ENCODE data around the gene ST8SIA1. TPM values are rescaled to one million over a fixed set of nuclear protein-coding genes. Genes with fewer than 3 reads are reported as not detected.
A peak's percentile ranks its signal among the peaks of the same experiment; 100 is the strongest.
"Not testable (repeated sequence)": the region's sequence is repeated elsewhere in the genome, so short reads cannot be mapped to it uniquely, and the experiment has no call there.

ST8SIA1 gene
- total and polyA plus RNA-seq, 2 donors (not counting 1 experiment from before 2014, with no cell fraction given), result 0.45 to 23.9 TPM

DNA sequence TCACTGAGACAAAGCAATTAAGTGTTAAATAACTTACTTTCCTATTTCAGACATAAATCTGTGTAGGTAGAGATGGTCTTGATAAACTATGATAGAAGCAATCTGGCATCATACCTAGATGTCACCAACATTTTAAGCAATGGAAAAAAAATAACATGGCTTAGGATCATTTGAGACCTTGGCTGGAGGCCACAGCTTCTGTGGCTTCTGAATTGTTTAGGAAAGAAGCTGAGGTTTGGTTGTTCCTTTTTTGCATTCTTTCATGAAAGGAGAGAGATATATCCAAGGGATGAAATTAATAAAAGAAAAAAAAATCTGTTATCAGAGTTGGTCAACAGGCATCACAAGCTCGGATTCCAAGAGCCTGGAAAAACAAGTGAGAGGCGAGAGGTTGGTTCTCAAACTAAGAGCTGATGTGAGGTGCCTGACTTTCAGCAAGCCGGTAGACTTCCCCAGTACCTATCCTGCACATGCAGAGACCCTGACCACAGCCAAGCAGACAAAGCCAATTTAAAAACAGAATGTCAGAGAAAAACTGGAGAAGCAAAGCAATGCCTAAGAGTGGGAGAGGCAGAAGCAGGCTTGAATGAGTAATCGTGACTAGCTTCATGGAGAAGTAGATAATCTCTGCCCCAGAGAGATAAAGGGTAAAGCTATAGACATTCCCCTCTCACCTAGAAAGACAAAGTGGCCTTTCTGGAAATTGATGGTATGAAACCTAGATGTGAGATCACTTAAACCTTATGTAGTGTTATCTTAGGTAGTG, 43.4 kb upstream of the ST8SIA1 start:
- Histone ChIP-seq H3K27me3 (ENCODE audit: control insufficient read depth, insufficient read depth, low read length) (no peaks in the 10 kb centered on the region), H3K9me3 (ENCODE audit: control insufficient read depth, insufficient read depth, low read depth, low read length) (no peaks in the 10 kb centered on the region), H3K27ac (ENCODE audit: insufficient read depth, low read length) (no peak overlapping the region), H3K36me3 (ENCODE audit: control insufficient read depth, insufficient read depth, low read length) (no peaks in the 10 kb centered on the region), H3K9ac (ENCODE audit: insufficient read depth, low read length) (no peak overlapping the region), H3K4me3 (replicated peaks in 1 of 4; ENCODE audit: control extremely low read depth in 1 of 4, insufficient read depth in 1 of 4, low read depth in 3 of 4, low read length in 4 of 4) (no peak overlapping the region), H3K79me2 (ENCODE audit: control insufficient read depth, insufficient read depth, low read length) (no peaks in the 10 kb centered on the region), H3K4me1 (ENCODE audit: control insufficient read depth, extremely low read depth, insufficient read depth, low read length) (no peaks in the 10 kb centered on the region), H4K20me1 (ENCODE audit: control insufficient read depth, extremely low read depth, insufficient read depth, low read length) (no peaks in the 10 kb centered on the region), H2AFZ (ENCODE audit: low read length) (no peak overlapping the region), H3K4me2 (ENCODE audit: extremely low read depth, insufficient read depth, low read length) (no peak overlapping the region)
- DNase-seq (ENCODE audit: low read depth in 2 of 2), result peak; percentile 6 to 58
- no peak for TF ChIP-seq EZH2 (IDR thresholded peaks at IDR 0.05; ENCODE audit: low read length, missing control alignments)
- TF ChIP-seq, protein P1, sequence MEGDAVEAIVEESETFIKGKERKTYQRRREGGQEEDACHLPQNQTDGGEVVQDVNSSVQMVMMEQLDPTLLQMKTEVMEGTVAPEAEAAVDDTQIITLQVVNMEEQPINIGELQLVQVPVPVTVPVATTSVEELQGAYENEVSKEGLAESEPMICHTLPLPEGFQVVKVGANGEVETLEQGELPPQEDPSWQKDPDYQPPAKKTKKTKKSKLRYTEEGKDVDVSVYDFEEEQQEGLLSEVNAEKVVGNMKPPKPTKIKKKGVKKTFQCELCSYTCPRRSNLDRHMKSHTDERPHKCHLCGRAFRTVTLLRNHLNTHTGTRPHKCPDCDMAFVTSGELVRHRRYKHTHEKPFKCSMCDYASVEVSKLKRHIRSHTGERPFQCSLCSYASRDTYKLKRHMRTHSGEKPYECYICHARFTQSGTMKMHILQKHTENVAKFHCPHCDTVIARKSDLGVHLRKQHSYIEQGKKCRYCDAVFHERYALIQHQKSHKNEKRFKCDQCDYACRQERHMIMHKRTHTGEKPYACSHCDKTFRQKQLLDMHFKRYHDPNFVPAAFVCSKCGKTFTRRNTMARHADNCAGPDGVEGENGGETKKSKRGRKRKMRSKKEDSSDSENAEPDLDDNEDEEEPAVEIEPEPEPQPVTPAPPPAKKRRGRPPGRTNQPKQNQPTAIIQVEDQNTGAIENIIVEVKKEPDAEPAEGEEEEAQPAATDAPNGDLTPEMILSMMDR (conservative IDR thresholded peaks at IDR 0.05 in 1 of 2, IDR thresholded peaks at IDR 0.05 in 1 of 2; ENCODE audit: low read depth in 1 of 2, low read length in 2 of 2), result no peak

DNA sequence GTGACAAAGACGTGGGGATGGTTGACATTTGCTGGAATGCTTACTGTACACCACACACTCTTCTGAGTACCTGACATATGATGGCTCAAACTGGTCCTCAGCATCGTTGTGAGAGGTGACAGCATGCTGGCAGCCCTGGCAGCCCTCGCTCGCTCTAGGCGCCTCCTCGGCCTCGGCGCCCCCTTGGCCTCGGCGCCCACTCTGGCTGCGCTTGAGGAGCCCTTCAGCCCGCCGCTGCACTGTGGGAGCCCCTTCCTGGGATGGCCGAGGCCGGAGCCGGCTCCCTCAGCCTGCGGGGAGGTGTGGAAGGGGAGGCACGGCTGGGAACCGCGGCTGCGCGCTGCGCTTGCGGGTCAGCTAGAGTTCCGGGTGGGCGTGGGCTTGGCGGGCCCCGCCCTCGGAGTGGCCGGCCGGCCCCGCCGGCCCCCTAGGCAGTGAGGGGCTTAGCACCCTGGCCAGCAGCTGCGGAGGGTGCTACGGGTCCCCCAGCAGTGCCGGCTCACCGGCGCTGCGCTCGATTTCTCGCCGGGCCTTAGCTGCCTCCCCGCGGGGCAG, 42.2 kb upstream of the ST8SIA1 start:
- not testable (repeated sequence) for DNase-seq (ENCODE audit: low read depth in 2 of 2); H3K4me2 ChIP-seq (ENCODE audit: extremely low read depth, insufficient read depth, low read length); H3K36me3 ChIP-seq (ENCODE audit: control insufficient read depth, insufficient read depth, low read length); H3K27me3 ChIP-seq (ENCODE audit: control insufficient read depth, insufficient read depth, low read length); H3K4me1 ChIP-seq (ENCODE audit: control insufficient read depth, extremely low read depth, insufficient read depth, low read length); H3K79me2 ChIP-seq (ENCODE audit: control insufficient read depth, insufficient read depth, low read length); H3K9ac ChIP-seq (ENCODE audit: insufficient read depth, low read length); H3K9me3 ChIP-seq (ENCODE audit: control insufficient read depth, insufficient read depth, low read depth, low read length); H3K27ac ChIP-seq (ENCODE audit: insufficient read depth, low read length); H4K20me1 ChIP-seq (ENCODE audit: control insufficient read depth, extremely low read depth, insufficient read depth, low read length); H2AFZ ChIP-seq (ENCODE audit: low read length); H3K4me3 ChIP-seq (replicated peaks in 1 of 4; ENCODE audit: control extremely low read depth in 1 of 4, insufficient read depth in 1 of 4, low read depth in 3 of 4, low read length in 4 of 4)

DNA sequence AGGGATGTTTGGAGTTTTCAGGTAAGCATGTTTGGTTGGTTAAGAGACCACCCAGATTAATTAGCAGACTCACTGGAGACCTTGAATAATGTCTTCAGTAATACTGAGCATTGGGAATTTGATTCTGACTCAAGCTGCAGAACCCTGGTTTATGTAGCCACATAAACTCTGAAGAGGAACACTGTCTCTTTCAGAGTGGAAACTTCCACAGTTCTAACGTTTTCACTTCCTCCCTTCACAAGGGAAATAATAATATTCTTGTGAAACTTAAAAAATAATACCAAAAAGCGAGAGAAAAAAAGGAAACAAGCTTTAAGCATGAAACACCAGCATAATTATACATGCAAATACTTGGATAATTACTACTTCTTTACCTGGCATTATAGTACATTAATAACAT, 40.0 kb upstream of the ST8SIA1 start:
- Histone ChIP-seq H3K4me1 (ENCODE audit: control insufficient read depth, extremely low read depth, insufficient read depth, low read length) (no peaks in the 10 kb centered on the region), H2AFZ (ENCODE audit: low read length) (no peak overlapping the region), H3K9me3 (ENCODE audit: control insufficient read depth, insufficient read depth, low read depth, low read length) (no peaks in the 10 kb centered on the region), H3K27ac (ENCODE audit: insufficient read depth, low read length) (no peak overlapping the region), H3K4me2 (ENCODE audit: extremely low read depth, insufficient read depth, low read length) (no peak overlapping the region), H3K4me3 (replicated peaks in 1 of 4; ENCODE audit: control extremely low read depth in 1 of 4, insufficient read depth in 1 of 4, low read depth in 3 of 4, low read length in 4 of 4) (no peak overlapping the region), H3K27me3 (ENCODE audit: control insufficient read depth, insufficient read depth, low read length) (no peaks in the 10 kb centered on the region), H4K20me1 (ENCODE audit: control insufficient read depth, extremely low read depth, insufficient read depth, low read length) (no peaks in the 10 kb centered on the region), H3K36me3 (ENCODE audit: control insufficient read depth, insufficient read depth, low read length) (no peaks in the 10 kb centered on the region), H3K9ac (ENCODE audit: insufficient read depth, low read length) (no peak overlapping the region), H3K79me2 (ENCODE audit: control insufficient read depth, insufficient read depth, low read length) (no peaks in the 10 kb centered on the region)
- DNase-seq (ENCODE audit: low read depth in 2 of 2), result no peak
- TF ChIP-seq EZH2 (IDR thresholded peaks at IDR 0.05; ENCODE audit: low read length, missing control alignments), result no peak
- TF ChIP-seq, protein P1 (conservative IDR thresholded peaks at IDR 0.05 in 1 of 2, IDR thresholded peaks at IDR 0.05 in 1 of 2; ENCODE audit: low read depth in 1 of 2, low read length in 2 of 2), result no peak

Measured in fibroblast of lung (primary cell).